MM.1S (cell line): ENCODE measurements around the gene OR2S2.

ENCODE experiments used
- CTCF ChIP-seq: fragments of 300-600 bp; sonication (generic); IDR thresholded peaks from 2 replicates; pipeline ENCODE4 v1.5.1; 2016; ENCODE audit warnings: antibody characterized with exemption, low read length, mixed read lengths
- EZH2 ChIP-seq: fragments of 300-600 bp; sonication (generic); optimal IDR thresholded peaks from 2 replicates; pipeline ENCODE3; 2017; ENCODE audit warnings: low read depth, mild to moderate bottlenecking, antibody characterized with exemption, low read length, mixed read lengths

GRCh38 chr9:35937227-35937626 lies 20.7 kb downstream of the OR2S2 start:
- TF ChIP-seq EZH2: no peak
- no peak for TF ChIP-seq CTCF
